Hepatocyte (in vitro differentiated cells): ENCODE data around the gene DACT2. TPM values are rescaled to one million over a fixed set of nuclear protein-coding genes. Genes with fewer than 3 reads are reported as not detected.

Experiments
- DNase-seq: peaks from one replicate; pipeline ENCODE4 v3.0.0-alpha.2; 2016; ENCODE audit warnings: low spot score
- H2AFZ ChIP-seq: fragments of 200-600 bp; sonication (generic); 2 replicates; pipeline ENCODE4 v1.6.0; 2016; ENCODE audit warnings: antibody characterized with exemption, mild to moderate bottlenecking
- H3K27ac ChIP-seq: fragments of 200-600 bp; sonication (generic); 2 replicates; pipeline ENCODE4 v1.5.1; 2016; ENCODE audit warnings: mild to moderate bottlenecking
- H3K27me3 ChIP-seq: fragments of 200-600 bp; sonication (generic); 2 replicates; pipeline ENCODE4 v1.6.1; 2016
- H3K36me3 ChIP-seq: fragments of 200-600 bp; sonication (generic); replicated peaks from 2 replicates; pipeline ENCODE4 v1.5.1; 2016; ENCODE audit warnings: low read depth; ENCODE audit not compliant: insufficient read depth
- H3K4me1 ChIP-seq: fragments of 200-600 bp; sonication (generic); 2 replicates; pipeline ENCODE4 v1.5.1; 2016; ENCODE audit warnings: mild to moderate bottlenecking, moderate library complexity; ENCODE audit not compliant: insufficient read depth
- H3K4me2 ChIP-seq: fragments of 200-600 bp; sonication (generic); 2 replicates; pipeline ENCODE4 v1.6.0; 2016
- H3K4me3 ChIP-seq: fragments of 200-600 bp; sonication (generic); 2 replicates; pipeline ENCODE4 v1.5.1; 2016; ENCODE audit warnings: mild to moderate bottlenecking
- H3K79me2 ChIP-seq: fragments of 200-600 bp; sonication (generic); 2 replicates; pipeline ENCODE4 v1.6.0; 2017; ENCODE audit warnings: mild to moderate bottlenecking
- H3K9me2 ChIP-seq: fragments of 200-600 bp; sonication (generic); replicated peaks from 2 replicates; pipeline ENCODE4 v1.6.0; 2017; ENCODE audit warnings: mild to moderate bottlenecking; ENCODE audit not compliant: insufficient read depth
- H3K9me3 ChIP-seq: fragments of 200-600 bp; sonication (generic); 2 replicates; pipeline ENCODE4 v1.5.1; 2016; ENCODE audit warnings: low read depth, mild to moderate bottlenecking
- H4K20me1 ChIP-seq: fragments of 200-600 bp; sonication (generic); 2 replicates; pipeline ENCODE4 v1.6.0; 2016; ENCODE audit warnings: mild to moderate bottlenecking; ENCODE audit not compliant: insufficient read depth, poor library complexity, severe bottlenecking
- EZH2 ChIP-seq: fragments of 200-600 bp; sonication (generic); IDR thresholded peaks from 2 replicates; pipeline ENCODE4 v1.6.1; 2016; ENCODE audit warnings: antibody characterized with exemption, mild to moderate bottlenecking, borderline replicate concordance
- EZH2phosphoT487 ChIP-seq: fragments of 200-600 bp; sonication (generic); IDR thresholded peaks from one replicate; pipeline ENCODE4 v1.6.1; 2018; ENCODE audit warnings: antibody characterized with exemption, mild to moderate bottlenecking, low read depth, moderate library complexity; ENCODE audit not compliant: unreplicated experiment, severe bottlenecking
- WGBS: methylation state at CpG from one replicate; pipeline ENCODE4 v1.1.6; 2016; ENCODE audit warnings: low lambda C conversion rate; ENCODE audit errors: missing lambda C conversion rate; 5-methylcytosine and 5-hydroxymethylcytosine counted together
- polyA plus RNA-seq: library from polyadenylated mRNA; unstranded; fragments of >200 nt; fragmentation: Nextera tagmentation; extraction: Ambion mirVana; gene quantifications from 2 replicates; pipeline ENCODE4 v1.2.1, GENCODE V29; 2016
- total RNA-seq: library from RNA; depleted of rRNA; stranded (reverse); fragments of >200 nt; gene quantifications from 2 replicates; pipeline ENCODE4 v1.2.3, GENCODE V29; 2014
- TF ChIP-seq, protein P1 (sequence below): fragments of 200-600 bp; sonication (generic); IDR thresholded peaks from 2 replicates; pipeline ENCODE4 v1.5.1; 2016; ENCODE audit warnings: antibody characterized with exemption, mild to moderate bottlenecking; ENCODE audit not compliant: poor library complexity

Gene DACT2
- total and polyA plus RNA-seq, 2 experiments from 2014 or later, result 8.2 to 8.8 TPM

DNA sequence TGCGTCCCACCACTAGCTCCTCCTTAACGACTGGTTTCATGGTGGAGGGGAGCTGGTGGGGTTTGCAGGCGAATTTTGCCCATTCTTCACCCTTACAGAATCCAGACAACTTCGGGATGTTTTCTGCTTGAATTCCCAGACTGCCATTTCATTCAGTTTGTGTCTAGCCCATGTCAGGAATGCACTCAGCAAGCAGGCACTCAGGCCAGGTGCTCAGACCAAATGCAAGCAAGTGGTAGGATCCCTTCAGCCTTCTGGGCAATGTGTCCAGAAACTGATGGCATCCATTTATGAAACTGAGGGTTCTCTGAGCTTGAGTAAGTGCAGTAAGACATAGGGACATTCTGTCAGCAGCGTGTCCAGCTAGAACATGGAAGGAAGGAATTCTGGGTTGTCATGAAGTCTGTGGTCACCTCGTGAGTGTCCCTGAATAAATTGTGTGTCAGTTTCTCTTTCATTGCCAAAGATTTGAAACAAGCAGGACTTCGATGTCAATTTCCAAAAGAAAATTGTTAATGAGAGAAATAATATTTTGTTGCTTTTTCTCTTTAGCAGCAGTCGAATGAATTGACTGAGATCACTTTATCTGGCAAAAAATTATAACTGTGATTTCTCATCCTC lies 21.8 kb upstream of the DACT2 start:
- no peak overlapping the region for H3K27ac ChIP-seq
- no peak for DNase-seq
- no peaks in the 10 kb centered on the region for H3K27me3 ChIP-seq
- no peak overlapping the region for H3K4me3 ChIP-seq
- H3K9me3 ChIP-seq, result no peaks in the 10 kb centered on the region
- no peaks in the 10 kb centered on the region for H4K20me1 ChIP-seq
- H3K4me2 ChIP-seq, result no peak overlapping the region
- H3K36me3 ChIP-seq, result no peaks in the 10 kb centered on the region
- no peaks in the 10 kb centered on the region for H3K79me2 ChIP-seq
- H2AFZ ChIP-seq, result no peak overlapping the region
- H3K9me2 ChIP-seq, result no peaks in the 10 kb centered on the region
- no peak for TF ChIP-seq EZH2
- TF ChIP-seq, protein P1, sequence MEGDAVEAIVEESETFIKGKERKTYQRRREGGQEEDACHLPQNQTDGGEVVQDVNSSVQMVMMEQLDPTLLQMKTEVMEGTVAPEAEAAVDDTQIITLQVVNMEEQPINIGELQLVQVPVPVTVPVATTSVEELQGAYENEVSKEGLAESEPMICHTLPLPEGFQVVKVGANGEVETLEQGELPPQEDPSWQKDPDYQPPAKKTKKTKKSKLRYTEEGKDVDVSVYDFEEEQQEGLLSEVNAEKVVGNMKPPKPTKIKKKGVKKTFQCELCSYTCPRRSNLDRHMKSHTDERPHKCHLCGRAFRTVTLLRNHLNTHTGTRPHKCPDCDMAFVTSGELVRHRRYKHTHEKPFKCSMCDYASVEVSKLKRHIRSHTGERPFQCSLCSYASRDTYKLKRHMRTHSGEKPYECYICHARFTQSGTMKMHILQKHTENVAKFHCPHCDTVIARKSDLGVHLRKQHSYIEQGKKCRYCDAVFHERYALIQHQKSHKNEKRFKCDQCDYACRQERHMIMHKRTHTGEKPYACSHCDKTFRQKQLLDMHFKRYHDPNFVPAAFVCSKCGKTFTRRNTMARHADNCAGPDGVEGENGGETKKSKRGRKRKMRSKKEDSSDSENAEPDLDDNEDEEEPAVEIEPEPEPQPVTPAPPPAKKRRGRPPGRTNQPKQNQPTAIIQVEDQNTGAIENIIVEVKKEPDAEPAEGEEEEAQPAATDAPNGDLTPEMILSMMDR, result no peak
- TF ChIP-seq EZH2phosphoT487, result no peak
- WGBS, result 83% methylated on average over 8 of the region's 8 CpGs
- peaks cover 5% of the 10 kb centered on the region for H3K4me1 ChIP-seq

DNA sequence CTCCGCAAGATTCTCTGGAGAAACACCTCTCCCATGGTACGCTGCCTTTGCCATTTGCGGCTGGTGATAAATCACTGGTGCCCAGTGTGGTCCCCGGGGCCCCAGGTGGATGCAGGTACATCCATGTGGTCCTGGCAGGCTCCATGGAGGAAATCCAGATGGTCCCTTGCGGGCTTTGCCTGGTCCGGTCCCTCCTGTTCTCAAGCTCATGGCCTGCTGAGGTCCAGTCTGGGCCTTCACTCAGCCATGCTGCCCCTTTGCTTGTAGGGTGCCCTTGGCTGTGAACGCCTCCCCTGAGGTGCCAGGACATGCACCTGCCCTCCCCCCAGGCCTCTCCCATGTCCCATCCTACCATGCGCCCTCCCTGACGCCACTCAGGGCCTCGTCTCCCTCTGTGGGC lies 21.2 kb upstream of the DACT2 start:
- no peak for DNase-seq
- no peaks in the 10 kb centered on the region for H3K79me2 ChIP-seq
- no peak overlapping the region for H2AFZ ChIP-seq
- H3K4me3 ChIP-seq, result no peak overlapping the region
- H3K4me2 ChIP-seq, result no peak overlapping the region
- H3K9me2 ChIP-seq, result no peaks in the 10 kb centered on the region
- H3K27me3 ChIP-seq, result no peaks in the 10 kb centered on the region
- 96% methylated on average over 10 of the region's 10 CpGs for whole genome bisulfite sequencing
- TF ChIP-seq EZH2 (no peak), EZH2phosphoT487 (no peak)
- TF ChIP-seq, protein P1, result no peak
- H3K9me3 ChIP-seq, result no peaks in the 10 kb centered on the region
- H3K4me1 ChIP-seq, result peaks cover 5% of the 10 kb centered on the region
- H3K27ac ChIP-seq, result no peak overlapping the region
- H3K36me3 ChIP-seq, result no peaks in the 10 kb centered on the region
- H4K20me1 ChIP-seq, result no peaks in the 10 kb centered on the region

DNA sequence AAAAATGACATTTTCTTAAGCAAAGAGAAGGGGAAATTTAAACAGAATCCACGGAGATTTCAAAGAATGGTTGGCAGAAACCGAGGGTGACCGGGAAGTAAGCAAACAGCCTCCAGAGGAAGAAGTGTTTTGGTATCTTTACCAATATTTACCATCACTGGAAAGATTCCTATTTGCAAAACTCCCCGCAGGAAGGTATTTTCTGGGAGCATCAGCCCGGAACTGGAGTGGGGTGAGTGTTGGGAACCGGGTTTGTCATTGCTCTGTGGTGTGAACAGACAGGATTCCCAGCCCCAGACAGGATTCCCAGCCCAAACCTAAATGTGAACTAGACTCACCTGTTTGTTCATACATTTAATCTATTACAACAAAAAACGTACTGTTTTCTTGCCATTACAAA lies 19.2 kb upstream of the DACT2 start:
- TF ChIP-seq EZH2phosphoT487 (no peak), EZH2 (no peak)
- TF ChIP-seq, protein P1, result no peak
- DNase-seq, result no peak
- Histone ChIP-seq H3K36me3 (no peaks in the 10 kb centered on the region), H3K4me3 (no peak overlapping the region), H3K79me2 (no peaks in the 10 kb centered on the region), H3K9me3 (no peaks in the 10 kb centered on the region), H3K9me2 (no peaks in the 10 kb centered on the region), H3K4me2 (no peak overlapping the region), H3K27me3 (no peaks in the 10 kb centered on the region), H2AFZ (no peak overlapping the region), H3K27ac (no peak overlapping the region), H3K4me1 (peaks cover 5% of the 10 kb centered on the region), H4K20me1 (no peaks in the 10 kb centered on the region)
- WGBS, result 80% methylated on average over 7 of the region's 7 CpGs
